ENCODE results near the gene DPP6.

Gene DPP6

GRCh38 chr7:154698726-154699291, 646.6 kb downstream of the DPP6 start:
- no peak for DNase-seq (ENCODE audit: low read depth in 2 of 2)

GRCh38 chr7:154699417-154699816, 647.2 kb downstream of the DPP6 start:
- DNase-seq (ENCODE audit: low read depth in 2 of 2), result no peak

DNA sequence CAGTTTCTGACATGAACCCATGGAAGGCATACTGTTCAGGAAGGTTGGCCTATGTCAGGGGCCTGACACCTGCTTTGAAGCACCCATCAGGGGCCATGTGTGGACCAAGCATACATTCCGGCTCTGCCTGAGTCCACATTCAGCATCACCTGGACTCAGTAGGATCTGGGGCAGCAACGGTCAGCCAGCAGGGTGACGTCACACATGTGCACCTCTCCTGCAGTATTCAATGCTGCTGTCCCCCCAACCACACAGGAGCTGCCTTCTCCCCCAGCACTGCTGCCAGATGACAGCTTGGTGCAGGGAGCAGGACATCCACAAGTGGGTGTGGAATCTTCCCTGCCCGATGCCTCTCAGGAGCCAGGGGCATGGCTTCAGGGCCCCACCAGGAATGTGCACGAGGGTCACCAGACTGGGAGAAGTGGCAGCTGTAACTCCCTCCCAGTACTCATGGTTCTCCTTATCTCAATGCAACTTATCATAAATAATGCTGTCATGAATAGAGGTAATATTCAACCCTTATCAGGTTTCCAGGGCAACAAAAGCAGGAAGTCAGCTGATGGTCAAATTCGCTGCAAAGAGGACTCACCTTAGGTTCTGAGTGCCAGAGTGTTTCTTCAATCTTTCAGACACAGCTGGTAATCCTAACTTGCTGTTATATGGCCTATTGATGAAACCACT, 657.8 kb downstream of the DPP6 start:
- no peak for DNase-seq (ENCODE audit: low read depth in 2 of 2)

DNA sequence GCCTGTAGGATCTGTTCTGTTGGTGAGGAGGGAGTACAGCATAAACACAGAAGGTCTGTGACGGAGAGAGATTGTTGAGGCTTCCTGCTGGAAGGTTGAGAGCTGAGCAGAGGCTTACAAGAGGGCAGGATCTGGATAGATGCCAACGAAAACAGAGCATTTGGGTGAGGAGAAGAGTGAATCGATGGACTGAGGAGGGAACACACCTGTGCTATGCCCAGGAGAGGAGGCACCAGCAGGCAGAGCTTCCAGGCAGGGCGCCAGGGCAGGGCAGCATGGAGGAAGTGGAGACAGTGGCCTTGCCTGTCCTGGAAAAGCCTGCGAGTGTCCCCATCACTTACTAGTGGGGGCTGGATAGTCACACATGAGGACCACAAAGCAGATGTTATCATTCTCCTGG, 667.8 kb downstream of the DPP6 start:
- no peak for DNase-seq (ENCODE audit: low read depth in 2 of 2)

GRCh38 chr7:154721086-154721485, 668.9 kb downstream of the DPP6 start:
- DNase-seq (ENCODE audit: low read depth in 2 of 2), result no peak

DNA sequence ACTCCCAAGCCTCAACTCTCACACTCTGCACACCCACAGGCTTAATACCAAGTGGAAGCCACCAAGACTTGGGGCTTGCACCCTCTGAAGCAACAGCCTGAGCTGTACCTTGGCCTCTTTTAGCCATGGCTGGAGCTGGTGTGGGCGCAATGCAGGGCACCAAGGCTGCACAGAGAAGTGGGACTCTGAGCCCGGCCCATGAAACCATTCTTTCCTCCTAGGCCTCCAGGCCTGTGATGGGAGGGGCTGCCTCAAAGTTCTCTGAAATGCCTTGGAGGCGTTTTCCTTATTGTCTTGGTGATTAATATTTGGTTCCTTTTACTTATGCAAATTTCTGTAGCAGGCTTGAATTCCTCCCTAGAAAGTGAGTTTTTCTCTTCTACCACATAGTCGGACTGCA, 674.2 kb downstream of the DPP6 start:
- DNase-seq (ENCODE audit: low read depth in 2 of 2), result no peak

- no peak for DNase-seq (ENCODE audit: low read depth in 2 of 2)
Measured at GRCh38 chr7:154729056-154729455, 676.9 kb downstream of the DPP6 start.

DNA sequence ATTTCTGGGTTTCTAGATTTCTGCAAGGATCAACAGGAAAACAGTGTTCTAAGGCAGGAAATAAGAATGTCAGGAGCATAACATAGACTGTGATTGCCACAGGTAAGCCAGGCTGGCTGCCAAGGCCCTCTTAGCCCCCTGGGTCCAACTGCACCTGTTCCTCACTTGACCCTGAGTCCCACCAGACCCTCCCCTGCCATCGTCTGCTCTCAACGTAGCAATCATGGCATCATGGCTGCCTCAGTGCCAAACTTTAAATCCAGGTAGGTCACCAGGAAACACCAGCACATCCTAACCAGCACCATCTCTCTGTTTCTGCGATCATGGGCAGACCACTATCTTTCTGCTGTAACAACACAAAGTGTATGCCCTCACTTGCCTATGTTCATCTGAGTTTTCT, 683.6 kb downstream of the DPP6 start:
- no peak for DNase-seq (ENCODE audit: low read depth in 2 of 2)

GRCh38 chr7:154736389-154736788, 684.2 kb downstream of the DPP6 start:
- DNase-seq (ENCODE audit: low read depth in 2 of 2), result no peak

GRCh38 chr7:154738216-154738615, 686.0 kb downstream of the DPP6 start:
- no peak for DNase-seq (ENCODE audit: low read depth in 2 of 2)

DNA sequence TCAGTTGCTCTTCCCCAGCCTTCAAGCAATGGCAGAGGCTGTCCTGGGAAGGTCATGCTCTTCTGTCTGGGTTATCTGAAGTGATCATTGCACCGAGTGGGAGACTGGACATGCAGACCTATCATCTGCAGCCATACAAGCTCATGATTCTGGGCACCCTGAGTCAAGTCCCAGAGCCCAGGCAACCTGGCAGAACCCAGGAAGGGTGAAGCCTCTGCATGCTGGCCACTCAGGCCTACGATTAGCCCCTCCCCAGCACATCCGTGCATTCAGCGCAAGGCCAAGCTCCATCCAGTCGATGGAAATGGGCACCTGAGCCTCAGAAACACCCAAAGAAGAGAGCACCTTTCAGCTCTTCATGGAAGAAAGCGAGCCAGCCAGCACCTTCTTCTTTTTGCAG, 688.9 kb downstream of the DPP6 start:
- no peak for DNase-seq (ENCODE audit: low read depth in 2 of 2)

GRCh38 chr7:154743206-154743605, 691.0 kb downstream of the DPP6 start:
- no peak for DNase-seq (ENCODE audit: low read depth in 2 of 2)

GRCh38 chr7:154744256-154744860, 692.2 kb downstream of the DPP6 start:
- no peak for DNase-seq (ENCODE audit: low read depth in 2 of 2)

DNA sequence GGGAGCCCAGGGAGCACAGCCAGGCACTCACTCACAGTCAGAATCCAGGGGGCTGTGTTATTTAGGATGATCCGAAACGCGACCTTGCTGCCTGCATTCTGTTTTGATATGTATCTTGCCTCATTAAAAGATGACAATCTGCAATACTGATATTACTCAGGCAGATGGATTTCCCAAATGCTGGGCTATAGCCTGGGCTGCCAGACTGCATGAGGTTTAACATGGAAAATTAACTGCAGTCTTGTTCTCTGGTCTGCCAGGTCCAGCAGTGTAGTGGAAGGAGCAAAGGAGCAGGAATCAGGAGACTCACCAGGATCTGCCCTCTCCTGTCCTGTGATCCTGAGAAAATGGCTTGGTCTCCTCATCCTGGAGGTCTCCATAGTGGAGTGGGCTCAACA, 692.7 kb downstream of the DPP6 start:
- no peak for DNase-seq (ENCODE audit: low read depth in 2 of 2)

GRCh38 chr7:154746571-154747360, 694.6 kb downstream of the DPP6 start:
- no peak for DNase-seq (ENCODE audit: low read depth in 2 of 2)

- no peak for DNase-seq (ENCODE audit: low read depth in 2 of 2)
Measured at GRCh38 chr7:154748089-154748786, 696.0 kb downstream of the DPP6 start.

GRCh38 chr7:154750353-154750801, 698.2 kb downstream of the DPP6 start:
- DNase-seq (ENCODE audit: low read depth in 2 of 2), result no peak

DNA sequence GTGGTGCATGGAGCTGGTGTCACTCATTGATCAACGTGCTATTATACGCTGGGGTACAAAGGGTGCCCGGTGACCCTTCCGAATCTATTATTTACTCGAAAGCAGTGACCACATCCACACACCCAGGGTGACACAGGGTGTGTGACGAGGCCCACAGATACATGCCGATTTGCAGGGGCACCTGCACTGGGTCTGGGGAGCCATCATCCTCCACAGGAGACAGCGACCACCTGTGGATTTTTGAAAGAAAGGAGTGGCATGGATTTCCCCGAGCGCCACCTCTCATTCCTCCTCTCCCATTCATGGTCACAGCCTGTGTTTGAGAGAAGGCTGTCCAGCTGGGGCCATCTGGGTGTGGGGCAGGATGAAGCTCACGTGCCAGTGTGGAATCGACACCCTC, 701.0 kb downstream of the DPP6 start:
- no peak for DNase-seq (ENCODE audit: low read depth in 2 of 2)

DNA sequence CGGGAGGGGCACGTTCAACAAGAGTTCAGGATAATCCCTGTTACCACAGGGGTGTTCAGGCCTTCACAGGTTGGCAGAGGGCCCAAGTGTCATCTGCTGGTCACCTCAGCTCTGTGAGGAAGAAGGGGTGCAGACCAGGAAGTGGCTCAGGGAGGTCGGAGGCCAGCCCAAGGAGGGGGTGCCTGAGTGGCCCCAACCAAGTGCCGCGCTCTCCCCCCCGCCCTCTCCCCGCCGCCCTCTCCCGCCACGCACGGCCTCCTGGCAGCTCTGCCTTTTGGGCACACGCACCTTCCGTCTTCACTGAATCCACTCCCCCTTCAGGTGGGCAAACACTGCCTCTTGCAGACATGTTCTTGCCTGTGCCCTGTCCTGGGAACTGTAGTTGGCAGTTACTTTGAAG, 705.6 kb downstream of the DPP6 start:
- no peak for DNase-seq (ENCODE audit: low read depth in 2 of 2)

GRCh38 chr7:154759989-154760388, 707.8 kb downstream of the DPP6 start:
- no peak for DNase-seq (ENCODE audit: low read depth in 2 of 2)

DNA sequence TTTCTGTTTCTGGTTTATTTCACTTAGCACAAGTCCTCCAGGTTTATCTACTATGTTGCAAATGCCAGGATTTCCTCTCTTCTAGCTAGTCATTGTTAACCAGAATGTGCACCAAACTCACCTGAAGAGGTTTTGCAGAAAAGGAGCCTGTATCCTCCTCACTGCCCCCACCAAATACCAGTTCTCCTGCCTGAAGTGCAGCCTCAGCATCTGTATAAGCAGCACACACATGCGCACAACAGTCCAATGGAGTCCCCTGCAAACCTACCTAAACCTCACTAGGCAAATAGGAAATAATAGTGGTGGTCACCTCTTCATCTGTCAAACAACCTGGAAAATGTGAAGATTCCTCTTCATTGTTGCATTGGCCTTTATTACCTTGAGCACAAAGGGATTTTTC, 712.9 kb downstream of the DPP6 start:
- no peak for DNase-seq (ENCODE audit: low read depth in 2 of 2)

DNA sequence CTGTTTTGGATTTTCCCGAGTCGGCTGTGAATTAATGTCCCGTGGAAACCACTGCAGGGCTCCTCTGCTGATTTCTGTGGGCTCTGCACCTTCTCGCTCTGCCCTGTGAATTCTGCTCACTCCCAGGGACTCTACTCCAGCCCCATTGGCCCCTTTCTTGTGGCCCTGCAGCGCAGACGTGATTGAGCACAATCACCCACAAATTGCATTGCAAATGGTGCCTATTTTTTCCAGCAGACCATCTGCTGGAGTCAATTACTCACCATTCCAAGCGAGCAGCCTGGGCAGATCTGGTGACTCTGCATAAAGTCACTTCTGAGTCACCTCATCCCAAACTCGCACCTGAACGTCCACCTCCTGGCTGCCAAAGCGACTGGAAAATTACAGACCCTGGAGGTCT, 714.9 kb downstream of the DPP6 start:
- no peak for DNase-seq (ENCODE audit: low read depth in 2 of 2)

Data from stimulated activated CD8-positive, alpha-beta memory T cell treated with anti-CD3 and anti-CD28 coated beads, Interleukin-15, amount 100 ng/mL, for 4 hours (primary cell).